CD4-positive, alpha-beta T cell treated with Interleukin-17A for 1 hour (primary cell): ENCODE measurements around the gene TCP10L.
"Not testable (repeated sequence)": the region's sequence is repeated elsewhere in the genome, so short reads cannot be mapped to it uniquely, and the experiment has no call there.

Source experiments
- DNase-seq: peaks from one replicate; pipeline ENCODE4 v3.0.0-alpha.2; 2020

The TCP10L gene, protein sequence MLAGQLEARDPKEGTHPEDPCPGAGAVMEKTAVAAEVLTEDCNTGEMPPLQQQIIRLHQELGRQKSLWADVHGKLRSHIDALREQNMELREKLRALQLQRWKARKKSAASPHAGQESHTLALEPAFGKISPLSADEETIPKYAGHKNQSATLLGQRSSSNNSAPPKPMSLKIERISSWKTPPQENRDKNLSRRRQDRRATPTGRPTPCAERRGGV

GRCh38 chr21:32585042-32585710, at the start of gene TCP10L:
TSS of gene TCP10L (minus strand) at chr21:32585523. CDS start at chr21:32584304, 1,219 bp downstream.
- no peak for DNase-seq

GRCh38 chr21:32626621-32627196, 41.4 kb upstream of the TCP10L start:
- no peak for DNase-seq

- not testable (repeated sequence) for DNase-seq
Observed at GRCh38 chr21:32618218-32618617, 32.9 kb upstream of the TCP10L start.

- no peak for DNase-seq
Observed at GRCh38 chr21:32613436-32614043, 28.2 kb upstream of the TCP10L start.

DNA sequence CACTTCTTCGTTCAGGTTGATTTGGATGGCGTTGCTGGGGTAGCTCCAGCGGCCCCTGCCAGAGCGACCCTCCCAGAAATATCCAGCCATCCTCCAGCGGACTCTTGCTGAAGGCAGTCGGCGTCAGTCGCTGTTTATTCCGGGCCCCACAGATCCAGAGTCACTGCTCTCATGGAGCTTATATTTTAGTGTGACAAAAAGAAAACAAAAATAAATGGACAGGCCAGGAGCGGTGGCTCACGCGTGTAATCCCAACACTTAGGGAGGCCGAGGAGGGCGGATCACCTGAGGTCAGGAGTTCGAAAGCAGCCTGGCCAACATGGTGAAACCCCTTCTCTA, 27.6 kb upstream of the TCP10L start:
- no peak for DNase-seq

DNA sequence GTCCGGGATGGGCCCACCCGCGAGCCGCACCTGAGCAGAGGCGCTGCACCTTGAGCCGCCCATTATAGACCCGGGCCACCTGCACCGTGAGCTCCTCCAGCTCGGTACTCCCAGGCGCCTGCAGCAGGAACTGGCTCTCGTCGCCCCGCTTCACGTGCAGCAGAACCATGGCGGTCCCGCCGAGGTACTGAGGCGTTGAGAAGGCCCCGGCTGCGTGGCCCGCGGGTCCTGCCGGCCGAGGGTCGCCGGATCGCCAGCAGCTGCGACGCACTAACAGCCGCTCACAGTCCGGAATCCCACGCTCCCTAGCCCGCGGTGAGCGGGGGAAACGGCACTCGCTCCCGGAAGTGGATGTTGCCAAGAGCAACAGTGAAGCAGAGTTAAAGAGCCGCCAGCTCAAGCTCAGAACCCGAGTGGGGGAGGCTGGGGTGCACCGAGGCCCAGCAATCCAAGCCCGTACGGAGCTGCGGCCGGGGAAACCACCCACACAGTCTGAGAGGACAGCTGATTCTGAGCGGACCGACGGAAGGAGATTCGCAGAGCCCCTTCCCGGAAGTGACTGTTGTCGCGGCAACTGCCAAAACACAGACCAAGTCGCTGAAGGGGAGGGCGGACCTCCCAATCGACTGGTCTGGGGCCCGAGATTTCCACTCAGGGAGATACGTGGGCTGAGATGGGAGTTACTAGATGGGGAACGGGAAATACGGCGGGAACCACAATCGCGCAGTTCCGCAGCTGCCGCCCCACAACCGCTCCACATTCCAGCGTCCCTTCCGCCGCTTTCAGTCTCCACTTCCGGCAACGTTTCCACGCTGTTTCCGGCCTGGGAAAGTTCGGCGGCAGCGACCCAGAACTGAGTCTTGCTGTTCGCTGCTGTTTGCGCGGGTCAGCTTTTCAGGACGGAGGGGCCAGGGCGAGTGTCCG, 27.0 kb upstream of the TCP10L start, which contains the start of gene CFAP298:
Gene CFAP298 (minus strand): TSS at position 303 of the 924 bp plus-strand sequence. CDS start 134 bp downstream, at position 169.
- DNase-seq, result peak; percentile 94

GRCh38 chr21:32611471-32611997, 26.2 kb upstream of the TCP10L start:
- DNase-seq, result peak; percentile 24

- DNase-seq, result not testable (repeated sequence)
Observed at GRCh38 chr21:32610940-32611339, 25.6 kb upstream of the TCP10L start.

- DNase-seq, result no peak
Observed at GRCh38 chr21:32608851-32609250, 23.5 kb upstream of the TCP10L start.

- DNase-seq, result no peak
Observed at GRCh38 chr21:32605469-32605868, 20.1 kb upstream of the TCP10L start.

DNA sequence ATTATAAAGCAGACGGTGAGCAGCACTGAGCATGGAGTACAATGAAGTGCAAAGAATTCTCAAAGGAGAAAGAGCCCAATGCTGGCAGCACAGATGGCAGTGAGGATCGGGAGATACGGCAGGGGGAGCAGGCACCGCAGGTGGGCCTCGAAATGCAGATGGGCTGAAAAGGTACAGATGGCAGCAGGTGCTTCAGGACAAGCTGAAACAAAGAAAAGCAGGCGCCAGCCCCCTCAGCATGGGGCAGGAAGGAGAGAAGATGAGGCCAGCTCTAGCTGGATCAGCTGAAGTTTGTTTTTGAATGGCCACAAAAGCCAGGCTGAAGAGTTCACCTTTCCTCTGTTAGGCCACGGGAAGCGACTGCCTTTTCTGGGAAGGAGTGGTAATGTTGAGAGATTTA, 19.1 kb upstream of the TCP10L start:
- no peak for DNase-seq

- no peak for DNase-seq
Observed at GRCh38 chr21:32603131-32603530, 17.8 kb upstream of the TCP10L start.

- DNase-seq, result no peak
Observed at GRCh38 chr21:32602099-32602498, 16.8 kb upstream of the TCP10L start.

DNA sequence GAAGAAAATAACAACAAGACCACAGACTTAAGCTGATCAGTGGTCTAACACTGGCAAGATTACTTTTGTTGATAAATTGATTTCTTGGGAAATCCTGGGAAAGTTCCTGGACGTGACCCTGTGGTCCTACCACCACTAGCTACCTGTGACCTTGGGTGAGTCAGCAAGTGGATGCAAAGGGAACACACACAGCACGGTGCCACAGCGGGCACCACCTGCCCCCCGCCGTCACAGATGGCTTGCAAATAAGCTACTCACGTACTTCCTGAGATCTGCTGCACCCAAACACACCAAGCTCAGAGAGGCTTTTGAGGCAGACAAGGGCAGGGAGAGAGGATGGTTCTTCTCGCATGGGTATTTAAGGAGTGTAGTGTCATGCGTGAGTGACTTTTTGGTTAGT, 14.2 kb upstream of the TCP10L start:
- DNase-seq, result no peak

DNA sequence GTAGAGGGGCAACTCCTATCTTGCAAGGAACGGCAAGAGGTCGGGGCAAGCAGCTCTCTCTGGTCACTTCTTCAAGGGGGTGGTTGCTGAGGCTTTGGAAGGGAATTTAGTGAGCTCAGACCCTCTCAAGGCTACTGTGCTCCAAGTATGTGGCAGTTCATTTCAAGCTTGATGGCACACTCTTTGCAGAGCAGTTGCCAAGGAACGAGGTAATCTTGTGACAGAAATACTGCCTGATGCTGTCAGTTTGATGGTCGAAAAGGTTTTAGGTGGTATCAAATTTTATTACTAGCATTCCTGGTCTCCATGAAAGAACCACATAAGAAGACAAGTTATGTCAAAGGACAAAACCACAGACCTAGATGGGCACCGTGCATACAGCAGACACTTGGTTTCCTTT, 13.8 kb upstream of the TCP10L start:
- DNase-seq, result no peak

- DNase-seq, result no peak
Observed at GRCh38 chr21:32597205-32597604, 11.9 kb upstream of the TCP10L start.

DNA sequence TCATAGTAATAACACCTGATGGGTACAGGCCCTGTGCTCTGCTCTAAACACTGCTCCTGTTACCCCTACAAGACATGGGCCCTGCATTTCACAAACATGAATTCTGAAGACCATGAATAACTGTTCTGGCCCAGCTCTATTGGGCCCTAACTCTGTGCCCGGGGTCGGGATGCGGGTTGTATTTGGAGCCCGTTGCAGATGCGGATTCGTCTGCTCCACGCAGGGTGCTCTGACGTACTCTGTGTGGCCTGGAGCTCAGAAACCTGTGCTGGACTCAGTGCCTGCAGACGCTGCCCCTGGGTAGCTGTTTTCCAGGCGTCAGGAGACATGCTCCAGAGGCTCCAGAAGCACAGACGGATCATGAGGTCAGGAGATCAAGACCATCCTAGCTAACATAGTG, 10.1 kb upstream of the TCP10L start:
- DNase-seq, result no peak

- DNase-seq, result no peak
Observed at GRCh38 chr21:32593690-32594089, 8.4 kb upstream of the TCP10L start.

GRCh38 chr21:32592929-32593502, 7.7 kb upstream of the TCP10L start:
- no peak for DNase-seq

- no peak for DNase-seq
Observed at GRCh38 chr21:32590130-32590529, 4.8 kb upstream of the TCP10L start.

GRCh38 chr21:32587651-32588050, 2.3 kb upstream of the TCP10L start:
- DNase-seq, result no peak

DNA sequence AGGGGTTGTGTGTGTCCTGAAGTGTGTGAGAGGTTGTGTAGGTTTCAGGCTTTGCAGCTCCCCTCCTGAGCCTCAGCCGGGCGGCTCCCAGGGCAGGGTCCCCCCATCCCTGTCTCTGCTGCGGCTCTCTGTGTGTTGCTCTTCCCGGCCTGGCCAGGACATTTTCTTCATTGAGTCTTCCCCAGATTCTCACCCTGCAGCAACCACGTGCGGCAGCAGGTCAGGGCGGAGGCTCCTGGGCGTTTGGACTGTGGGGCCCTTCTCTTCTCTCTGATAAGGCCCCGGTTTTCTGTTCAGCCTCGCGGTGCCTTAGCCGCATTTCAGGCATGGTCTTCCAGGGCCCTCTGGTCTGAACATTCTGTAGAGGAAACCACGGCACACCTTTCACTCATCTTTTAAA, 1.8 kb upstream of the TCP10L start:
- DNase-seq, result no peak
